PFSK-1 (cell line): ENCODE data around the gene TIMP3.

Experiments used
- FOXP2 ChIP-seq: optimal IDR thresholded peaks from 2 replicates; pipeline ENCODE3; 2011; ENCODE audit warnings: borderline replicate concordance, control low read depth, inconsistent platforms; ENCODE audit not compliant: insufficient read depth; ENCODE audit errors: extremely low read length, extremely low read depth
- POLR2AphosphoS5 ChIP-seq: IDR thresholded peaks from 2 replicates; pipeline ENCODE4 v1.6.1; 2012; ENCODE audit warnings: low read depth, mild to moderate bottlenecking, control low read depth, low read length, moderate library complexity
- SIN3A ChIP-seq: IDR thresholded peaks from 2 replicates; pipeline ENCODE4 v1.6.1; 2012; ENCODE audit warnings: mild to moderate bottlenecking, low read length, moderate library complexity, borderline replicate concordance; ENCODE audit not compliant: insufficient read depth
- TAF1 ChIP-seq: IDR thresholded peaks from 2 replicates; pipeline ENCODE4 v1.6.1; 2012; ENCODE audit warnings: low read length, control low read depth, borderline replicate concordance; ENCODE audit not compliant: insufficient read depth
- TF ChIP-seq, protein P1 (sequence below), 2 experiments: IDR thresholded peaks; 2 replicates each; pipeline versions ENCODE4 v1.6.1 to v1.8.0; 2011 to 2012; ENCODE audit warnings: low read depth in 2 of 2, low read length in 2 of 2, control low read depth in 1 of 2, inconsistent platforms in 1 of 2, mild to moderate bottlenecking in 1 of 2, moderate library complexity in 1 of 2; ENCODE audit not compliant: insufficient read depth in 1 of 2

GRCh38 chr22:32888976-32889375 is 87.5 kb downstream of the TIMP3 start:
- TF ChIP-seq, protein P1, sequence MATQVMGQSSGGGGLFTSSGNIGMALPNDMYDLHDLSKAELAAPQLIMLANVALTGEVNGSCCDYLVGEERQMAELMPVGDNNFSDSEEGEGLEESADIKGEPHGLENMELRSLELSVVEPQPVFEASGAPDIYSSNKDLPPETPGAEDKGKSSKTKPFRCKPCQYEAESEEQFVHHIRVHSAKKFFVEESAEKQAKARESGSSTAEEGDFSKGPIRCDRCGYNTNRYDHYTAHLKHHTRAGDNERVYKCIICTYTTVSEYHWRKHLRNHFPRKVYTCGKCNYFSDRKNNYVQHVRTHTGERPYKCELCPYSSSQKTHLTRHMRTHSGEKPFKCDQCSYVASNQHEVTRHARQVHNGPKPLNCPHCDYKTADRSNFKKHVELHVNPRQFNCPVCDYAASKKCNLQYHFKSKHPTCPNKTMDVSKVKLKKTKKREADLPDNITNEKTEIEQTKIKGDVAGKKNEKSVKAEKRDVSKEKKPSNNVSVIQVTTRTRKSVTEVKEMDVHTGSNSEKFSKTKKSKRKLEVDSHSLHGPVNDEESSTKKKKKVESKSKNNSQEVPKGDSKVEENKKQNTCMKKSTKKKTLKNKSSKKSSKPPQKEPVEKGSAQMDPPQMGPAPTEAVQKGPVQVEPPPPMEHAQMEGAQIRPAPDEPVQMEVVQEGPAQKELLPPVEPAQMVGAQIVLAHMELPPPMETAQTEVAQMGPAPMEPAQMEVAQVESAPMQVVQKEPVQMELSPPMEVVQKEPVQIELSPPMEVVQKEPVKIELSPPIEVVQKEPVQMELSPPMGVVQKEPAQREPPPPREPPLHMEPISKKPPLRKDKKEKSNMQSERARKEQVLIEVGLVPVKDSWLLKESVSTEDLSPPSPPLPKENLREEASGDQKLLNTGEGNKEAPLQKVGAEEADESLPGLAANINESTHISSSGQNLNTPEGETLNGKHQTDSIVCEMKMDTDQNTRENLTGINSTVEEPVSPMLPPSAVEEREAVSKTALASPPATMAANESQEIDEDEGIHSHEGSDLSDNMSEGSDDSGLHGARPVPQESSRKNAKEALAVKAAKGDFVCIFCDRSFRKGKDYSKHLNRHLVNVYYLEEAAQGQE (IDR thresholded peaks at IDR 0.05; ENCODE audit: insufficient read depth in 1 of 2, low read depth in 2 of 2, low read length in 2 of 2), result no peak
- no peak for TF ChIP-seq POLR2AphosphoS5
- no peak for TF ChIP-seq SIN3A
- TF ChIP-seq TAF1, result no peak
- TF ChIP-seq FOXP2, result no peak
